Tongue (tissue), 2 donors: ENCODE data around the gene IFIT1B. TPM values are rescaled to one million over a fixed set of nuclear protein-coding genes. Genes with fewer than 3 reads are reported as not detected.
A peak's percentile ranks its signal among the peaks of the same experiment; 100 is the strongest.
"Not testable (repeated sequence)": the region's sequence is repeated elsewhere in the genome, so short reads cannot be mapped to it uniquely, and the experiment has no call there.

ENCODE experiments used
- DNase-seq: peaks from one replicate; pipeline ENCODE4 v3.0.0-alpha.2; 2015
- total RNA-seq: library from RNA; depleted of rRNA; stranded (reverse); fragments of >200 nt; gene quantifications from one replicate; pipeline ENCODE4 v1.2.3, GENCODE V29; 2014

Gene IFIT1B, protein sequence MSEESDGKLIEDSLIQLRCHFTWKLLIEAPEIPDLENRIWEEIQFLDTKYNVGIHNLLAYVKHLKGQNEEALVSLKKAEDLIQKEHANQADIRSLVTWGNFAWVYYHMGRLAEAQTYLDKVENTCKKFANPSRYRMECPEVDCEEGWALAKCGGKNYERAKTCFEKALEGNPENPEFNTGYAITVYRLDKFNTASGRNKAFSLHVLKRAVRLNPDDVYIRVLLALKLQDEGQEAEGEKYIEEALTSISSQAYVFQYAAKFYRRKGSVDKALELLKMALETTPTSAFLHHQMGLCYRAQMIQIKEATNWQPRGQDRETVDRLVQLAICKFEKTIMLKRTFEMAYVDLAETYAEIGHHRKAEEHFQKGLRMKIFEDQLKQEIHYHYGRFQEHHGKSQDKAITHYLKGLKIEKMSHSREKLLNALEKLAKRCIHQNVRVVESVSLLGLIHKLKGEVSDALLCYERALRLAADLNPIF
- total RNA-seq = 0.92 TPM

DNA sequence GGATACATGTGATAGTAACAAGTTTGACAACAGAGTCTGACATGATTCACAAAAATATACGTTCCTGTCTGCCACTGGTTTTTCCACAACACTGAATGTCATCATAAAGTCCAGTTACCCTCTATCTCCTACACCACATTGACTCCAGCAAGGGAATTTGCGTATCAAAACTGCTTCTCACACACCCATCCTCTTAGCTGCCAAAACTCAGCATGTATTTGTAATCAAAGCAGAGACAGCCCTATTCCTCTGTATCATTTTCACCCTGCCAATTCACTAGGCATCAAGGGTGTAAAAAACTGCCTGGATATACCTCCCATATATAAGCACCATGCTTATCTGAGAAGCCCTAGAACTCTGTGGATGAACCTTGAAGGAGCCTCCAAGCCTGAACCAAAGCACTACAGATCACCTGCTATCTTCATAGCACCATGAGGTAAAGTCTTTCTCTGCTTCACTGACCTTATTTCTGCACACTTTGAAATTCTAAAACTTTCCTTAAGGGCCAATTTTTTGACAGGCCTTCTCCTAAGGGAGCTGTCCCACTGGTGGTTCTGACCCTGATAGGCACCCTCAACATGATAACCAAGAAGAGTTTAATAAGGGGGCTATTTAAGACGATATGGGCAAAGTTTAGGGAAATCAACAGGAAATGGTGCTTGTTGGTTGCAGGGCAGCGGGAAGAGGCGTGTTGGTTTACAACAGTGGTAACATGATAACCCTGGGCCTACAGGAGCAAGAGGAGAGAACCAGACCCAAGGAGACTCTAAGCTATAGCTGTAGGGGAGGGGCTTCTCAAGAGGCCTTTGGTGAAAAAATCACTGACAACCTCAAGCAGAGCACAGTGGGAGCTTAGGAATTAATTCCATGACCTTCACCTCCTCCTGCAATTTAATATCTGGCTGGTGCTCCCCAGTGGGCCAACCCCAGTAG, at the start of gene IFIT1B:
Gene IFIT1B (plus strand): TSS at position 352 of the 933 bp plus-strand sequence. CDS start 80 bp downstream, at position 432.
- no peak for DNase-seq

GRCh38 chr10:89329151-89329550, 48.7 kb upstream of the IFIT1B start:
- no peak for DNase-seq

GRCh38 chr10:89330014-89330413, 47.8 kb upstream of the IFIT1B start:
- DNase-seq = not testable (repeated sequence)

GRCh38 chr10:89330537-89331212, 47.2 kb upstream of the IFIT1B start:
- no peak for DNase-seq

GRCh38 chr10:89331487-89332122, 46.3 kb upstream of the IFIT1B start:
- DNase-seq = not testable (repeated sequence)

- DNase-seq = peak; percentile 72
These were observed 45.7 kb upstream of the IFIT1B start for GRCh38 chr10:89332123-89332633.

GRCh38 chr10:89335226-89335625, 42.6 kb upstream of the IFIT1B start:
- no peak for DNase-seq

DNA sequence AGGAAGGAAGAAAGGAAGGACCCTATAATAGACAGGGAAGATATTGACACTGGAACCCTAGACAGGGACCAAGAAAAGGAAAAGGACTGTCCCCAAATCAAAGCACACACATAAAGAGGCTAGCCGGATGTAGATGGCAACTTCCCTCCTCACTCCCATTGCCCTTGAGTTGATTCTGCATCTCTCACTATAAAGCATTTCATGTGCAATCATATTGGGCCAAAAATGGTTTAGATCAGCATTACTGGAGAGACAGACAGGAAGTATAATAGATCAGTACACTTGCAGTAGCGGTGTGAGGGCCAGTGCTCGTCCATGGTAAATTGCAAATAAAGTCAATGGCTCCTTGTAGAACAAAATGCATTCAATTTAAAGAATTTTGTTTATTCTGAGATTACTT, 41.6 kb upstream of the IFIT1B start:
- no peak for DNase-seq

DNA sequence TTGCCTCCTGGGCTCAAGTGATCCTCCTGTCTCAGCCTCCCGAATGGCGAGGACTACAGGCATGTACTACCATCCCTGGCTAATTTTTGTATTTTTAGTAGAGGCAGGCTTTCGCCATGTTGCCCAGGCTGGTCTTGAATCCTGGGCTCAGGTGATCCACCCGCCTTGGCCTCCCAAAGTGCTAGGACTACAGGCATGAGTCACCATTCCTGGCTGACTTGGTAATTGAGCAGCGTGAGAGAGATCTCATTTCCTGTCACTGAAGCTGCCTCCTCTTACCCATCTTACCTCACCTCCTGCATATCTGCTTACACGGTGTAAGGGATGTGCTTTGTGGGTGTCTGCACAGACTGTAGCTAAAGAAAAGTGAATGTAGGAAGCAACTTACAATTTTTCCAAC, 40.4 kb upstream of the IFIT1B start:
- DNase-seq = no peak

GRCh38 chr10:89338713-89339112, 39.1 kb upstream of the IFIT1B start:
- DNase-seq = no peak

GRCh38 chr10:89339875-89340274, 38.0 kb upstream of the IFIT1B start:
- no peak for DNase-seq

DNA sequence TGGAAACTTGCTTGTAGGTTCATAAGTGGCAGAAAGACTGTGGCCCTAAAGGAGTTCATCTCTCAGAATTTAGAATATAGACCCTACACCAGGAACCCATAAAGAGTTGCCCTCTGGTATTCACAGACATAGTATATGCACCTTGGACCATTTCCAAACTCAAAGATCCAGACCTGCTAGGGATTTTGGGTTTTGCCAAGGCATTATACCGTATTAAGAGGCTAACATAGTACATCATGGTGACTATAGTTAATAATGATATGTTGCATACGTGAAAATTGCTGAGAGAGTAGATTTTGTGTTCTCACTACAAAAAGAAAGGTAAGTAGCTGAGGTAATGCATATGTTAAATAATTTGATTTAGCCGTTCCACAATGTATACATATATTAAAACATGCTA, 36.2 kb upstream of the IFIT1B start:
- no peak for DNase-seq

DNA sequence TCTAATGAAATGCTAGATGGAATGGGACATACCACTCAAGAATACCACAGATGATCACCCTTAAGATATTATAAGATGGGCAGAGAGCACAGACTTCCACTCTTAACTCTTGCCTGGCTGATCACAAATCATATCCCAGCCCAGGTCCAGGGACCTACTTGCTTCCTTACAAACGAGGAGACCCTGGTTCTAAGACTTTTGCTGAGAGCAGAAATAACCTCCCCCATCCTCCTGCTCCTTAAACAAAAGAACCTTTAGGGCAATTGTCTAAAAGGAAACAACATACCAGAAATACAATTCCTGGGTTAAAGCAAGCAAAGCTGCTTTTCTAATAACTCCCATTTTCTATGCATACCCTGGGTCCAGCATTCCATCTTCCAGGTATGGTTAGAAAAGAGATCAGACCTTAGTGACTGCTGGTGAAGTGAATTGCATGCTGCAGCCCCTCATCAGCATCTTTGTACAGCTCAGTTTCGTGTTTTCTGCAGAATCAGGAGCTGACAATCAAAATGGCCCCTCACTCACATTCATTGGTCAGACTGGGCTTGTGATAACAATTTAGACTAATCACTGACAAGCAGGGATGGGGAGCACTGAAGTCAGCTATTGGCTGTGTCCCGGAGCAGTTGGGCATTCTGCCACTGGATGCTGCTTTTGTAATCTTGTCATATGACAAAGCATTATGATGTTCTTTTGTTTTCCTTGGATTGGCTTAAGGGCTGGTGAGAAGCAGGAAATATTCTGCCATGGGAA, 35.5 kb upstream of the IFIT1B start:
- DNase-seq = peak; percentile 36

- no peak for DNase-seq
These were observed 34.6 kb upstream of the IFIT1B start for GRCh38 chr10:89343089-89343767.

GRCh38 chr10:89344156-89344555, 33.7 kb upstream of the IFIT1B start:
- DNase-seq = no peak

DNA sequence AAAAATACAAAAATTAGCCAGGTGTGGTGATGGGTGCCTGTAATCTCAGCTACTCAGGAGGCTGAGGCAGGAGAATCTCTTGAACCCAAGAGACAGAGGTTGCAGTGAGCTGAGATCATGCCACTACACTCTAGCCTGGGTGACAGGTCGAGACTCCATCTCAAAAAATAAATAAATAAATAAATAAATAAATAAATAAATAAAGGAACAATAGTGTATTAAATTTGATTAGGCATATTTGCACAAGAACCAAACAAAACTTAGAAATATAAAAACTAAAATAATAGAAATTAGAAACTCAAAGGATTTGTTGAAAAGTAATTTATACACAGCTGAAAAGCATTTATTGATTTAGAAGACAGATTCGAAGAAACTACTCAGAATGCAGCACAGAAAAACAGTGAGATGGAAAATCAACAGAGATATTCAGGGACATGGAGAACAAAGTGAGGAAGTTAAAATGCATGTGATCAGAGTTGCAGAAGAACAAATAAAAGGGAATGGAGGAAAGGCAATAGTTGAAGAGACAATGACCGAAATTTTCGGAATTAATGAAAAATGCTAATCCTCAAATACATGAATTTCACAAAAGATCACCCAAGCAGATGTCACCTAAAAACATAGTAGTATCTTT, 32.4 kb upstream of the IFIT1B start:
- DNase-seq = no peak

GRCh38 chr10:89346405-89347254, 31.2 kb upstream of the IFIT1B start:
- DNase-seq = peak; percentile 34

DNA sequence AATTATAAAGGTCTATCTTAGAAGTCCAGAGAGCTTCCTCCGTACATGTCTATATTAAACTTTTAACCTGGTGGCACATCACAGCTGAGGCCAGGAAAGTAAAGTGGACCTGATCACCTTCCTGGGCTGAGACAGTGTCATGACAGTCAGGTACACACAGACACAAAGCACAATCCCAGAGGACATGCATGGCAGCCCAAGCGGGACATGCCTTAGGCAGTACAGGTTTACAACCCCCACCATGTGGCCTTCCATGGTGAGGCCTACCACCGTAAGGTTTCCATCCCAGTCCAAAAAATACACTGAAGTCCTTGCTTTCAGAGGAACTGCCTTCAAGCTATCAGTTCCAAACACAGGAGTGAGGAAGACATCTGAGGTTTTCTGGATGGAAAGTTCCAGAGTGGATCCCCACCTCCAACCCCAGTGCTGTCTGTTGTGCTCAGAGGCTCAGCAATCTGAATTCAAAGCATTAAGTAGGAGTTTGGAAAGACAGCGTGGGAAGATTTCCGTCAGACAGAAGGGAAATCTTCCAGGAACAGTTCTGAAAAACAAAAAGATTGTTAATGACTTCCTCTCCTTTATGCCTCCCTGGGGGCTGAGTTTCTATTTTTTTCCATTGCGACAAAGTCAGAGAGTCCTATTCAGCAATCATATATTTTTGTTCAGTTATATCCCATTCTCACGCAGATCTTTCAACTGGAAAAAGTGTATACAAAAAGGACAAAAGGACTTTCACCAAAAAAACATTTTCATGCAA, 30.0 kb upstream of the IFIT1B start:
- no peak for DNase-seq
